GM23338 (cell line): Measurements from ENCODE around the gene RPIA. TPM values are rescaled to one million over a fixed set of nuclear protein-coding genes. Genes with fewer than 3 reads are reported as not detected.

Source experiments
- ATAC-seq: fragments of 200-7000 bp; cut with Tn5 transposase; 3 replicates; pipeline ENCODE4 v1.9.1; 2020
- DNase-seq: peaks from one replicate; pipeline ENCODE4 v3.0.0-alpha.2; 2015; ENCODE audit warnings: low spot score
- H2AFZ ChIP-seq: fragments of 200-600 bp; sonication (generic); 2 replicates; pipeline ENCODE4 v1.8.0; 2016; ENCODE audit warnings: antibody characterized with exemption, mild to moderate bottlenecking, moderate library complexity
- H3F3A ChIP-seq: fragments of 200-600 bp; sonication (generic); replicated peaks from 2 replicates; pipeline ENCODE4 v1.8.0; 2017; ENCODE audit warnings: antibody characterized with exemption, mixed run types, low read depth
- H3K27ac ChIP-seq: fragments of 200-600 bp; sonication (generic); 2 replicates; pipeline ENCODE4 v1.6.1; 2016; ENCODE audit warnings: low read depth
- H3K27me3 ChIP-seq: fragments of 200-600 bp; sonication (generic); 2 replicates; pipeline ENCODE4 v1.8.0; 2016; ENCODE audit warnings: mild to moderate bottlenecking, mixed run types, moderate library complexity; ENCODE audit not compliant: insufficient read depth
- H3K36me3 ChIP-seq: fragments of 200-600 bp; sonication (generic); 2 replicates; pipeline ENCODE4 v1.8.0; 2016; ENCODE audit warnings: mild to moderate bottlenecking; ENCODE audit not compliant: insufficient read depth
- H3K4me1 ChIP-seq: fragments of 200-600 bp; sonication (generic); 2 replicates; pipeline ENCODE4 v1.8.0; 2016; ENCODE audit warnings: mild to moderate bottlenecking, moderate library complexity; ENCODE audit not compliant: insufficient read depth
- H3K4me2 ChIP-seq: fragments of 200-600 bp; sonication (generic); 2 replicates; pipeline ENCODE4 v1.7.1; 2017; ENCODE audit warnings: mixed run types
- H3K4me3 ChIP-seq: fragments of 200-600 bp; sonication (generic); 2 replicates; pipeline ENCODE4 v1.6.1; 2016; ENCODE audit warnings: mixed run types
- H3K79me2 ChIP-seq: fragments of 200-600 bp; sonication (generic); replicated peaks from 2 replicates; pipeline ENCODE4 v1.8.0; 2017; ENCODE audit warnings: mild to moderate bottlenecking; ENCODE audit not compliant: insufficient read depth
- H3K9me2 ChIP-seq: fragments of 200-600 bp; sonication (generic); 2 replicates; pipeline ENCODE4 v1.8.0; 2017; ENCODE audit not compliant: insufficient read depth
- H4K20me1 ChIP-seq: fragments of 200-600 bp; sonication (generic); replicated peaks from 2 replicates; pipeline ENCODE4 v1.8.0; 2017; ENCODE audit warnings: mild to moderate bottlenecking; ENCODE audit not compliant: insufficient read depth
- H3K27ac Mint-ChIP-seq: 2 replicates; pipeline ENCODE4 v1.8.0; 2020; ENCODE audit warnings: inconsistent platforms, mild to moderate bottlenecking, moderate library complexity, mixed read lengths
- H3K27me3 Mint-ChIP-seq: 3 replicates; pipeline ENCODE4 v1.8.0; 2022; ENCODE audit warnings: low read depth, mild to moderate bottlenecking, moderate library complexity, mixed read lengths, inconsistent platforms; ENCODE audit not compliant: insufficient read depth, poor library complexity
- H3K36me3 Mint-ChIP-seq: 3 replicates; pipeline ENCODE4 v1.8.0; 2021; ENCODE audit warnings: low read depth, mild to moderate bottlenecking, inconsistent platforms, moderate library complexity, mixed read lengths
- H3K4me1 Mint-ChIP-seq: 3 replicates; pipeline ENCODE4 v1.8.0; 2020; ENCODE audit warnings: mild to moderate bottlenecking, inconsistent platforms, mixed read lengths
- H3K4me3 Mint-ChIP-seq: 3 replicates; pipeline ENCODE4 v1.8.0; 2021; ENCODE audit warnings: moderate library complexity, mild to moderate bottlenecking, inconsistent platforms, mixed read lengths
- H3K9me3 Mint-ChIP-seq: 3 replicates; pipeline ENCODE4 v1.8.0; 2020; ENCODE audit warnings: moderate library complexity, mild to moderate bottlenecking, inconsistent platforms, mixed read lengths
- CREB1 ChIP-seq: fragments of 250-450 bp; sonication (Bioruptor Pico); IDR thresholded peaks from 2 replicates; pipeline ENCODE4 v1.5.0; 2020; ENCODE audit warnings: low read depth, mild to moderate bottlenecking, moderate library complexity
- EZH2 ChIP-seq: fragments of 200-600 bp; sonication (generic); IDR thresholded peaks from one replicate; pipeline ENCODE4 v1.8.0; 2017; ENCODE audit warnings: antibody characterized with exemption, mild to moderate bottlenecking, low read depth; ENCODE audit not compliant: unreplicated experiment
- EZH2phosphoT487 ChIP-seq: fragments of 200-600 bp; sonication (generic); IDR thresholded peaks from one replicate; pipeline ENCODE4 v1.8.1; 2018; ENCODE audit warnings: antibody characterized with exemption; ENCODE audit not compliant: unreplicated experiment
- JUNB ChIP-seq: IDR thresholded peaks from one replicate; pipeline ENCODE4 v1.6.1; 2016; ENCODE audit warnings: antibody characterized with exemption; ENCODE audit not compliant: unreplicated experiment
- NANOG ChIP-seq: IDR thresholded peaks from 2 replicates; pipeline ENCODE4 v1.6.1; 2016; ENCODE audit warnings: antibody characterized with exemption, borderline replicate concordance
- POLR2AphosphoS5 ChIP-seq: IDR thresholded peaks from 2 replicates; pipeline ENCODE4 v1.6.1; 2016; ENCODE audit warnings: antibody characterized with exemption, low read depth
- STAT1 ChIP-seq: IDR thresholded peaks from one replicate; pipeline ENCODE4 v1.6.1; 2016; ENCODE audit warnings: antibody characterized with exemption; ENCODE audit not compliant: unreplicated experiment
- ZNF114 ChIP-seq: fragments of 250-450 bp; sonication (Bioruptor Pico); IDR thresholded peaks from 2 replicates; pipeline ENCODE4 v1.5.0; 2020; ENCODE audit warnings: mild to moderate bottlenecking, moderate library complexity
- ZNF331 ChIP-seq: fragments of 250-450 bp; sonication (Bioruptor Pico); IDR thresholded peaks from 2 replicates; pipeline ENCODE4 v1.5.0; 2020; ENCODE audit warnings: low read depth, mild to moderate bottlenecking, moderate library complexity
- polyA plus RNA-seq: library from polyadenylated mRNA; unstranded; fragments of >200 nt; fragmentation: Nextera tagmentation; extraction: Ambion mirVana; gene quantifications from 2 replicates; pipeline ENCODE4 v1.2.1, GENCODE V29; 2016
- total RNA-seq: library from RNA; depleted of rRNA; stranded (reverse); fragments of >200 nt; shearing (Covaris generic); gene quantifications from 2 replicates; pipeline ENCODE4 v1.2.3, GENCODE V29; 2014
- TF ChIP-seq, protein P1 (sequence below), 2 experiments: fragments of 200-600 bp in 1 of 2; sonication (generic) in 1 of 2; conservative IDR thresholded peaks; 2 replicates each; pipeline versions ENCODE4 v1.5.1 to v1.6.1; 2016 to 2017; ENCODE audit warnings: antibody characterized with exemption in 2 of 2, low read depth in 2 of 2, mild to moderate bottlenecking in 2 of 2, moderate library complexity in 1 of 2
- TF ChIP-seq, protein P2 (sequence below): fragments of 250-450 bp; sonication (Bioruptor Pico); IDR thresholded peaks from 2 replicates; pipeline ENCODE4 v1.5.0; 2020; ENCODE audit warnings: mild to moderate bottlenecking, moderate library complexity
- TF ChIP-seq, protein P3 (sequence below): IDR thresholded peaks from one replicate; pipeline ENCODE4 v1.6.1; 2018; ENCODE audit warnings: antibody characterized with exemption; ENCODE audit not compliant: unreplicated experiment

RPIA gene
- total and polyA plus RNA-seq, 2 experiments from 2014 or later: 18.8 to 22.5 TPM

DNA sequence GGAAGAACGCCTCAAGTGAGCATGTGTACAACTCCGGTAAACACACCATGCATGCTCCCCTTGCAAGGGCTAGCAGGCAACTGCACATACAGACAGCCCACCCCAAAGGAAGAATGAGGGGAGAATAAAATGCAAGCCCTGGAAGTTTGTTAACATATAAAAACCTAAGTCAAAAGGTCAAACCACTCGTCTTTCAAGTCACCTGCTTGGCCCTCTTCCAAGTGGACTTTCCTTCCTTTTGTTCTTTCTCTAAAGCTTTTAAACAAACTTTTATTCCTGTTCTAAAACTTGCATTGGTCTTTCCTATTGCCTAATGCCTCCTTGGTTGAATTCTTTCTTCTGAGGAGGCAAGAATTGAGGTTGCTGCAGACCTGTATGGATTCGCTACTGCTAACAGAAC, 5.2 kb upstream of the RPIA start (continued):
- TF ChIP-seq, protein P1, sequence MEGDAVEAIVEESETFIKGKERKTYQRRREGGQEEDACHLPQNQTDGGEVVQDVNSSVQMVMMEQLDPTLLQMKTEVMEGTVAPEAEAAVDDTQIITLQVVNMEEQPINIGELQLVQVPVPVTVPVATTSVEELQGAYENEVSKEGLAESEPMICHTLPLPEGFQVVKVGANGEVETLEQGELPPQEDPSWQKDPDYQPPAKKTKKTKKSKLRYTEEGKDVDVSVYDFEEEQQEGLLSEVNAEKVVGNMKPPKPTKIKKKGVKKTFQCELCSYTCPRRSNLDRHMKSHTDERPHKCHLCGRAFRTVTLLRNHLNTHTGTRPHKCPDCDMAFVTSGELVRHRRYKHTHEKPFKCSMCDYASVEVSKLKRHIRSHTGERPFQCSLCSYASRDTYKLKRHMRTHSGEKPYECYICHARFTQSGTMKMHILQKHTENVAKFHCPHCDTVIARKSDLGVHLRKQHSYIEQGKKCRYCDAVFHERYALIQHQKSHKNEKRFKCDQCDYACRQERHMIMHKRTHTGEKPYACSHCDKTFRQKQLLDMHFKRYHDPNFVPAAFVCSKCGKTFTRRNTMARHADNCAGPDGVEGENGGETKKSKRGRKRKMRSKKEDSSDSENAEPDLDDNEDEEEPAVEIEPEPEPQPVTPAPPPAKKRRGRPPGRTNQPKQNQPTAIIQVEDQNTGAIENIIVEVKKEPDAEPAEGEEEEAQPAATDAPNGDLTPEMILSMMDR (conservative IDR thresholded peaks at IDR 0.05; ENCODE audit: low read depth in 2 of 2): no peak

DNA sequence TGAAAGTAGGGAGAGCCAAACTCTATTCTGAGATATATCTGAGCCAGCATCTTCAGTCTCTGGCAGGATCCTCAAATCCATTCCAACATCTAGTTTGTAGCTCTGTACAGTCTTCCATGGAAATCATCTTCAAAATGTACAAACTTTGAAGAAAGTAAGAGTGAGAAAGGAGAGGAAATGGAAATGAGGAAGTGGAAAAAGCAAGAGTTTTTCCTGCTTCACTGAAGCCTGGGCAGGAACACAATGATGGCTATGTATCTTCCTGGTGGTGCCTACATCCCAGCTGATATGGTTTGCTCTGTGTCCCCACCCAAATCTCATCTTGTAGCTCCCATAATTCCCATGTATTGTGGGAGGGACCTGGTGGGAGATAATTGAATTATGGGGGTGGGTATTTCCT, 4.1 kb upstream of the RPIA start:
- peaks cover 10% of the 10 kb centered on the region for H3K4me1 Mint-ChIP-seq
- no peak overlapping the region for H3K4me3 ChIP-seq
- peaks cover 6% of the 10 kb centered on the region for H3K79me2 ChIP-seq
- DNase-seq (no peak), ATAC-seq (no peak)
- H3K4me1 ChIP-seq: peaks cover 4% of the 10 kb centered on the region; the same call in 1 of the 2 replicates
- peaks cover 20% of the 10 kb centered on the region for H3K36me3 ChIP-seq
- no peak overlapping the region for H3K27ac ChIP-seq
- no peaks in the 10 kb centered on the region; the same call in 1 of the 2 replicates for H3K27me3 ChIP-seq
- H3K27me3 Mint-ChIP-seq: peaks cover 13% of the 10 kb centered on the region
- H3K9me3 Mint-ChIP-seq: peaks cover 85% of the 10 kb centered on the region
- H3K36me3 Mint-ChIP-seq: peaks cover 70% of the 10 kb centered on the region
- no peak overlapping the region for H3K27ac Mint-ChIP-seq
- H3K9me2 ChIP-seq: 0 out of 2 replicates have a peak, but pooled peaks cover 3% of the 10 kb centered on the region
- H3F3A ChIP-seq: no peaks in the 10 kb centered on the region
- no peaks in the 10 kb centered on the region for H4K20me1 ChIP-seq
- H3K4me2 ChIP-seq: no peak overlapping the region
- H2AFZ ChIP-seq: no peak overlapping the region
- H3K4me3 Mint-ChIP-seq: no peak overlapping the region
- TF ChIP-seq POLR2AphosphoS5 (no peak), JUNB (no peak), EZH2 (no peak), CREB1 (CRISPR knock-in tag) (no peak), EZH2phosphoT487 (no peak), STAT1 (no peak), ZNF114 (CRISPR knock-in tag) (no peak), NANOG (no peak), ZNF331 (no peak)
- TF ChIP-seq, protein P1 (conservative IDR thresholded peaks at IDR 0.05; ENCODE audit: low read depth in 2 of 2): no peak
- TF ChIP-seq, protein P2, sequence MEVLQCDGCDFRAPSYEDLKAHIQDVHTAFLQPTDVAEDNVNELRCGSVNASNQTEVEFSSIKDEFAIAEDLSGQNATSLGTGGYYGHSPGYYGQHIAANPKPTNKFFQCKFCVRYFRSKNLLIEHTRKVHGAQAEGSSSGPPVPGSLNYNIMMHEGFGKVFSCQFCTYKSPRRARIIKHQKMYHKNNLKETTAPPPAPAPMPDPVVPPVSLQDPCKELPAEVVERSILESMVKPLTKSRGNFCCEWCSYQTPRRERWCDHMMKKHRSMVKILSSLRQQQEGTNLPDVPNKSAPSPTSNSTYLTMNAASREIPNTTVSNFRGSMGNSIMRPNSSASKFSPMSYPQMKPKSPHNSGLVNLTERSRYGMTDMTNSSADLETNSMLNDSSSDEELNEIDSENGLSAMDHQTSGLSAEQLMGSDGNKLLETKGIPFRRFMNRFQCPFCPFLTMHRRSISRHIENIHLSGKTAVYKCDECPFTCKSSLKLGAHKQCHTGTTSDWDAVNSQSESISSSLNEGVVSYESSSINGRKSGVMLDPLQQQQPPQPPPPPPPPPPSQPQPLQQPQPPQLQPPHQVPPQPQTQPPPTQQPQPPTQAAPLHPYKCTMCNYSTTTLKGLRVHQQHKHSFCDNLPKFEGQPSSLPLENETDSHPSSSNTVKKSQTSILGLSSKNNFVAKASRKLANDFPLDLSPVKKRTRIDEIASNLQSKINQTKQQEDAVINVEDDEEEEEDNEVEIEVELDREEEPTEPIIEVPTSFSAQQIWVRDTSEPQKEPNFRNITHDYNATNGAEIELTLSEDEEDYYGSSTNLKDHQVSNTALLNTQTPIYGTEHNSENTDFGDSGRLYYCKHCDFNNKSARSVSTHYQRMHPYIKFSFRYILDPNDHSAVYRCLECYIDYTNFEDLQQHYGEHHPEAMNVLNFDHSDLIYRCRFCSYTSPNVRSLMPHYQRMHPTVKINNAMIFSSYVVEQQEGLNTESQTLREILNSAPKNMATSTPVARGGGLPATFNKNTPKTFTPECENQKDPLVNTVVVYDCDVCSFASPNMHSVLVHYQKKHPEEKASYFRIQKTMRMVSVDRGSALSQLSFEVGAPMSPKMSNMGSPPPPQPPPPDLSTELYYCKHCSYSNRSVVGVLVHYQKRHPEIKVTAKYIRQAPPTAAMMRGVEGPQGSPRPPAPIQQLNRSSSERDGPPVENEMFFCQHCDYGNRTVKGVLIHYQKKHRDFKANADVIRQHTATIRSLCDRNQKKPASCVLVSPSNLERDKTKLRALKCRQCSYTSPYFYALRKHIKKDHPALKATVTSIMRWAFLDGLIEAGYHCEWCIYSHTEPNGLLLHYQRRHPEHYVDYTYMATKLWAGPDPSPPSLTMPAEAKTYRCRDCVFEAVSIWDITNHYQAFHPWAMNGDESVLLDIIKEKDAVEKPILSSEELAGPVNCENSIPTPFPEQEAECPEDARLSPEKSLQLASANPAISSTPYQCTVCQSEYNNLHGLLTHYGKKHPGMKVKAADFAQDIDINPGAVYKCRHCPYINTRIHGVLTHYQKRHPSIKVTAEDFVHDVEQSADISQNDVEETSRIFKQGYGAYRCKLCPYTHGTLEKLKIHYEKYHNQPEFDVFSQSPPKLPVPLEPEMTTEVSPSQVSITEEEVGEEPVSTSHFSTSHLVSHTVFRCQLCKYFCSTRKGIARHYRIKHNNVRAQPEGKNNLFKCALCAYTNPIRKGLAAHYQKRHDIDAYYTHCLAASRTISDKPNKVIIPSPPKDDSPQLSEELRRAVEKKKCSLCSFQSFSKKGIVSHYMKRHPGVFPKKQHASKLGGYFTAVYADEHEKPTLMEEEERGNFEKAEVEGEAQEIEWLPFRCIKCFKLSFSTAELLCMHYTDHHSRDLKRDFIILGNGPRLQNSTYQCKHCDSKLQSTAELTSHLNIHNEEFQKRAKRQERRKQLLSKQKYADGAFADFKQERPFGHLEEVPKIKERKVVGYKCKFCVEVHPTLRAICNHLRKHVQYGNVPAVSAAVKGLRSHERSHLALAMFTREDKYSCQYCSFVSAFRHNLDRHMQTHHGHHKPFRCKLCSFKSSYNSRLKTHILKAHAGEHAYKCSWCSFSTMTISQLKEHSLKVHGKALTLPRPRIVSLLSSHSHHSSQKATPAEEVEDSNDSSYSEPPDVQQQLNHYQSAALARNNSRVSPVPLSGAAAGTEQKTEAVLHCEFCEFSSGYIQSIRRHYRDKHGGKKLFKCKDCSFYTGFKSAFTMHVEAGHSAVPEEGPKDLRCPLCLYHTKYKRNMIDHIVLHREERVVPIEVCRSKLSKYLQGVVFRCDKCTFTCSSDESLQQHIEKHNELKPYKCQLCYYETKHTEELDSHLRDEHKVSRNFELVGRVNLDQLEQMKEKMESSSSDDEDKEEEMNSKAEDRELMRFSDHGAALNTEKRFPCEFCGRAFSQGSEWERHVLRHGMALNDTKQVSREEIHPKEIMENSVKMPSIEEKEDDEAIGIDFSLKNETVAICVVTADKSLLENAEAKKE: no peak
- TF ChIP-seq, protein P3, sequence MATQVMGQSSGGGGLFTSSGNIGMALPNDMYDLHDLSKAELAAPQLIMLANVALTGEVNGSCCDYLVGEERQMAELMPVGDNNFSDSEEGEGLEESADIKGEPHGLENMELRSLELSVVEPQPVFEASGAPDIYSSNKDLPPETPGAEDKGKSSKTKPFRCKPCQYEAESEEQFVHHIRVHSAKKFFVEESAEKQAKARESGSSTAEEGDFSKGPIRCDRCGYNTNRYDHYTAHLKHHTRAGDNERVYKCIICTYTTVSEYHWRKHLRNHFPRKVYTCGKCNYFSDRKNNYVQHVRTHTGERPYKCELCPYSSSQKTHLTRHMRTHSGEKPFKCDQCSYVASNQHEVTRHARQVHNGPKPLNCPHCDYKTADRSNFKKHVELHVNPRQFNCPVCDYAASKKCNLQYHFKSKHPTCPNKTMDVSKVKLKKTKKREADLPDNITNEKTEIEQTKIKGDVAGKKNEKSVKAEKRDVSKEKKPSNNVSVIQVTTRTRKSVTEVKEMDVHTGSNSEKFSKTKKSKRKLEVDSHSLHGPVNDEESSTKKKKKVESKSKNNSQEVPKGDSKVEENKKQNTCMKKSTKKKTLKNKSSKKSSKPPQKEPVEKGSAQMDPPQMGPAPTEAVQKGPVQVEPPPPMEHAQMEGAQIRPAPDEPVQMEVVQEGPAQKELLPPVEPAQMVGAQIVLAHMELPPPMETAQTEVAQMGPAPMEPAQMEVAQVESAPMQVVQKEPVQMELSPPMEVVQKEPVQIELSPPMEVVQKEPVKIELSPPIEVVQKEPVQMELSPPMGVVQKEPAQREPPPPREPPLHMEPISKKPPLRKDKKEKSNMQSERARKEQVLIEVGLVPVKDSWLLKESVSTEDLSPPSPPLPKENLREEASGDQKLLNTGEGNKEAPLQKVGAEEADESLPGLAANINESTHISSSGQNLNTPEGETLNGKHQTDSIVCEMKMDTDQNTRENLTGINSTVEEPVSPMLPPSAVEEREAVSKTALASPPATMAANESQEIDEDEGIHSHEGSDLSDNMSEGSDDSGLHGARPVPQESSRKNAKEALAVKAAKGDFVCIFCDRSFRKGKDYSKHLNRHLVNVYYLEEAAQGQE: no peak
